HG02973 (cell line): ENCODE measurements around the gene TROAP.
"Not testable (repeated sequence)": the region's sequence is repeated elsewhere in the genome, so short reads cannot be mapped to it uniquely, and the experiment has no call there.

Experiments
- ATAC-seq: cut with Tn5 transposase; IDR thresholded peaks from one replicate; pipeline ENCODE4 v1.9.1; 2021; ENCODE audit warnings: moderate library complexity; ENCODE audit not compliant: unreplicated experiment

TROAP gene

DNA sequence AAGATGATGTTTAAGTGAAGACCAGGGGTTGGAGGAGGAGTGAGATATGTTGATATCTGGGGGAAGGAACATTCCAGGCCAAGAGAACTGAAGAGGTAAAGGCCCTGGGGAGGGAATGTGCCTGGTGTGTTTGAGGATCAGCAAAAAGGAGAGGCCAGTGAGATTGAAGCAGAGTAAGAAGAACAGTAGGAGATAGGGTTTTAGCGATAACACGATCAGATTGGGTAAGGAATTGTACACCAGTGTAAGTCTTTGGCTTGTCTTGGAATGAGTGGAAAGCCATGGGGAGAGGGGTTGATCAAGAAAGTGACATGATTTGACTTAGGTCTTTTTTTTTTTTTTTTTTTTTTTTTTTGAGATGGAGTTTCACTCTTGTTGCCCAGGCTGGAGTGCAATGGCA, 4.8 kb downstream of the TROAP start:
- ATAC-seq = no peak

DNA sequence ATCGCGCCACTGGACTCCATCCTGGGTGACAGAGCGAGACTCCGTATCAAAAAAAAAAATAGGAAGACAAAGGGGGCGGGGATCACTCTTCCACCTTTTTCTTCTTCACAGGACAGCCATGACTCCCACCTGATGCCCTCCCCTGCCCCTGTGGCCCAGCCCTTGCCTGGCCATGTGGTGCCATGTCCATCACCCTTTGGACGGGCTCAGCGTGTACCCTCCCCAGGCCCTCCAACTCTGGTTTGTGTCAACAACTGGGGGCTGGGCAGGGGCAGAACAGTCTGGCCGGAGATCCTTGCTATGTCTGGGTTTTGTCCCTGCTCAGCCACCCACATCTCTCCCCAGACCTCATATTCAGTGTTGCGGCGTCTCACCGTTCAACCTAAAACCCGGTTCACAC, 5.8 kb downstream of the TROAP start:
- no peak for ATAC-seq

DNA sequence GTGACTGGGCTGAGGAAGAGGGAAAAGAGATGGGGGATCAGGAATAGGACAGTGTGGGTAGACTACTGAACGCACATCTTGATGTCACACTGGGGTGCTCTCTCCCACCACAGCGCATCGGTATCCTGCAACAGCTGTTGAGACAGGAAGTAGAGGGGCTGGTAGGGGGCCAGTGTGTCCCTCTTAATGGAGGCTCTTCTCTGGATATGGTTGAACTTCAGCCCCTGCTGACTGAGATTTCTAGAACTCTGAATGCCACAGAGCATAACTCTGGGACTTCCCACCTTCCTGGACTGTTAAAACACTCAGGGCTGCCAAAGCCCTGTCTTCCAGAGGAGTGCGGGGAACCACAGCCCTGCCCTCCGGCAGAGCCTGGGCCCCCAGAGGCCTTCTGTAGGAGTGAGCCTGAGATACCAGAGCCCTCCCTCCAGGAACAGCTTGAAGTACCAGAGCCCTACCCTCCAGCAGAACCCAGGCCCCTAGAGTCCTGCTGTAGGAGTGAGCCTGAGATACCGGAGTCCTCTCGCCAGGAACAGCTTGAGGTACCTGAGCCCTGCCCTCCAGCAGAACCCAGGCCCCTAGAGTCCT, 7.1 kb downstream of the TROAP start:
- ATAC-seq = no peak

DNA sequence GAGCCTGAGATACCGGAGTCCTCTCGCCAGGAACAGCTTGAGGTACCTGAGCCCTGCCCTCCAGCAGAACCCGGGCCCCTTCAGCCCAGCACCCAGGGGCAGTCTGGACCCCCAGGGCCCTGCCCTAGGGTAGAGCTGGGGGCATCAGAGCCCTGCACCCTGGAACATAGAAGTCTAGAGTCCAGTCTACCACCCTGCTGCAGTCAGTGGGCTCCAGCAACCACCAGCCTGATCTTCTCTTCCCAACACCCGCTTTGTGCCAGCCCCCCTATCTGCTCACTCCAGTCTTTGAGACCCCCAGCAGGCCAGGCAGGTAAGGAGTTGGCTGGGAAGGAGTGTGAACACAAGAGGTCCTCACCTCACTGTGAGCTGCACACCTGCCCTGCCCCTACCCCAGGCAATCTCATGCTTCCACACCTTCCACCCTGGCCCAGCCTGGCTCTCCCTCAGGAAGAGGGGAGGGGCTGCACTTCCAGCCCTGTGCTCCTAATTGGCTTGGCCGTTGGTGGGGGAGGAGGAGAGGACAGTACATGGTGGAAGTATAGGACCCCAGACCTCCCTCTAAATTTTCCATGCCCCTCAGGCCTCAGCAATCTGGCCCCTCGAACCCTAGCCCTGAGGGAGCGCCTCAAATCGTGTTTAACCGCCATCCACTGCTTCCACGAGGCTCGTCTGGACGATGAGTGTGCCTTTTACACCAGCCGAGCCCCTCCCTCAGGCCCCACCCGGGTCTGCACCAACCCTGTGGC, 7.8 kb downstream of the TROAP start:
- ATAC-seq = no peak

DNA sequence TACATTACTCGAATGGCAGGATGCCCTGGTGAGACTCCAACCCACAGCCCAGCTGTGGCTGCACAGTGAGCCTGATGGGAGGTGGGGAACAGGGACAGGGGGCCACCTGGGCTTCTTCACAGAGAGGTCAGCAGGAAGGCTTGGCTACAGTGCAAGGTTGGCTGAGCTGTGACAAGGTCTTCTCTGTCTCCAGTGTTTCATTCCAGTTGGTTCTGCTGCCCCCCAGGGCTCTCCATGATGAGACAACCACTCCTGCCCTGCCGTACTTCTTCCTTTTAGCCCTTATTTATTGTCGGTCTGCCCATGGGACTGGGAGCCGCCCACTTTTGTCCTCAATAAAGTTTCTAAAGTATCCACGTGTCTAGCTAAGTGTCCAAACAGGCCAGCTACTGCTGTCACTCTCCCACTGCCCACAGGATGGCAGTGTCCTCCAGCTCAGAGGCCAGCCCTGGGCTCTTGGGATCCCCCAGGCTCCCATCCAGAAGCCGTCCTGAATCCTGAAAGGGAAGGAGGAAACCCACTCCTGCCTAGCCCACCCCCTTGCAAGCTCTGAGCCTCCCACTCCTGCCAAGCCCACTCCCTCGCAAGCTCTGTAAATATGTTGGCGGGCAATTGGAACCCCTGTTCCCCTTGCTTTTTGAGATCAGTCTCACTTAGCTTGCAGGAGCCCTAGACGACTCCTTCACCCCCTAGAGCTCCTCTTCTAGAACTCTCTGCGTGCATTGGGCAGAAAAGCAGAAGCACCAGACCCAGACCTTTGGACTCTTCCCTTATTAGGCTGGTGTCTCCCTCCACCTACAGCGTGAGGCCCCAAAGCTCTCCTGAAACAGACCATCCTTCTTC, 8.5 kb downstream of the TROAP start:
- no peak for ATAC-seq

DNA sequence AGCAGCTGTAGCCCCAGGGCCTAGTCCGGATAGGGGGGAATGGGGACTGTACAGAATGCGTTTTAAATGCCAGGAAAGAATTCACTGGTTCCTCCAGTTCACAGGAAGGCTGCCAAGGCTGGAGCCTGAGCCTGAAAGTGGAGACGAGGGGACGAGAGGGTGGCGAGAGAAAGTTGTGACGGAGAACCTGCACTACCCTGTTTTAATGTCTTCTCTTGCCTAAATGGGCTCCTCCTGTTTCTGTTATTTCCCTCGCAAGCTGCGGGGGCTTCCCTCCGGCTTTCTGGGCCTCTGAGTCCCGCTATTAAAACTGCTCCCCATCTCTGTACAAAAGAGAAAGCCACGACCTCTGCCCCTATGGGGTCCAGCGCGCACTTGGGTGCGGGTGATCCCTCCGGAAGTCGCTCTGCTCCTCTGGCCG, 9.4 kb downstream of the TROAP start:
- no peak for ATAC-seq

DNA sequence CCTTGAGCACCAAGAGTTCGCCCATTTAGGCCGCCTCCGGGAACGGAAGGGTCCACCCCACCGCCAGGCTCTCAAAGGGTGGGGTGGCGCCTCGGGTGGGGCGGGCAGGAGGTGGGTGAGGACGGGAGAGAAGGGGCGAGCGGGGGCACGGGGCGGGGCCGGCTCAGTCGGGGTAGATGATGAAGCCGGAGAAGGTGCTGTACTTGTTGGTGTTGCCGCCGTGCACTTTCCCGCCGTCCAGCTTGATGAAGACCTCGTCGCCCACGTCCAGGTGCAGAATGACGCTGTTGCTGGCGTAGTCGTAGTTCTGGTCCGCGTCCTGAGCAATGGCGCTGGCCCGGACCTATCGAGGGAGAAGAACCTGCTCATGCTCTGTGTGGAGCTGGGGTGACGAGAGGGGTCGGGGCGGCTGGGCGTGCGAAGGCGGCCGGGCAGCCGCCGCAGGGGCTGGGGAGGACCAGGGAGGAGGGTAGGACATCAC, 9.9 kb downstream of the TROAP start:
- no peak for ATAC-seq

DNA sequence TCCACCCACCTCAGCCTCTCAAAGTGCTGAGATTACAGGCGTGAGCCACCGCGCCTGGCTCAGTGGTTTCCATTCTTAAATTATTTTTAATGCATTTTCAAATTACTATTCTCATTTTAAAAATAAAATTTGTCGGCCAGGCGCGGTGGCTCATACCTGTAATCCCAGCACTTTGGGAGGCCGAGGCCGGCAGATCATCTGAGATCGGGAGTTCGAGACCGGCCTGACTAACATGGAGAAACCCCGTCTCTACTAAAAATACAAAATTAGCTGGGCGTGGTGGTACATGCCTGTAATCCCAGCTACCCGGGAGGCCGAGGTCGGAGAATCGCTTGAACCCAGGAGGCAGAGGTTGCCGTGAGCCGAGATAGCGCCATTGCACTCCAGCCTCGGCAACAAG, 10.7 kb downstream of the TROAP start:
- ATAC-seq = not testable (repeated sequence)

DNA sequence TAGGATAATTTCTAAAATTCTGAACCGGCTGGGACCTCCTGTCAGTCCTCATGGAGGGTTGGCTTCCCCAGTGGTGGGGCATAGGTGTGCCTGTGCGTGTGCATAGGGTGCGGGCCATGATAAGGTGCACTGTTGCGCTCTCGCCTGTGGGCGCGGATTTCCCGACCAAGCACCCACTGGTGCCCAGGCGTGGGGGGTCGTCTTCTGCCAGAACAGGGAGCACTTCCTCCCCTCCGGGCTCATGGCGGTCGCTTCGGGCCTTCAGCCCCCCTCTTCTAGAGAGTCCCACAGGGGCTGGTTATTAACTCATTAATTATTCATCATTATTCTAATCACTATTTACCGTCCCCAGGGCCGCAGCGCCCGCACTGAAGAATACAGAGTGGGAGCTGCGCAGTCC, 11.2 kb downstream of the TROAP start:
- ATAC-seq = no peak

DNA sequence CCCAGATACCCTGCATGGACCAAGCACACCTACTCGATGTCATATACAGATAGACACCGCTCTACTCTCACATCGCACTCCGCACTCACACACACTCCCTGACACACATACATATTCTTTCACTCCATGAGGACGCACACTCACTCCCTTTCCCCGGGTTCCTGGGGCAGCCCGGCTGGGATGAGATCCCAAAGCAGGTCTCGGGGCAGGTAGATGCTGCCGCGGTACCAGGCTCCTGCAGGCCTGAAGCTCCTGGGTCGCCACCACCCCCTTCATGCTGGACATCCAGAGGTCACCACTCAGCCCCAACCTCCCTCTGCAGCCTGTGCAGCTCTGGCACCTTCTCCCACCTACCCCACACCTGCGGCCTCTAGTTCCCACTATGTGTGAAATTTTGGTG, 11.6 kb downstream of the TROAP start:
- no peak for ATAC-seq

DNA sequence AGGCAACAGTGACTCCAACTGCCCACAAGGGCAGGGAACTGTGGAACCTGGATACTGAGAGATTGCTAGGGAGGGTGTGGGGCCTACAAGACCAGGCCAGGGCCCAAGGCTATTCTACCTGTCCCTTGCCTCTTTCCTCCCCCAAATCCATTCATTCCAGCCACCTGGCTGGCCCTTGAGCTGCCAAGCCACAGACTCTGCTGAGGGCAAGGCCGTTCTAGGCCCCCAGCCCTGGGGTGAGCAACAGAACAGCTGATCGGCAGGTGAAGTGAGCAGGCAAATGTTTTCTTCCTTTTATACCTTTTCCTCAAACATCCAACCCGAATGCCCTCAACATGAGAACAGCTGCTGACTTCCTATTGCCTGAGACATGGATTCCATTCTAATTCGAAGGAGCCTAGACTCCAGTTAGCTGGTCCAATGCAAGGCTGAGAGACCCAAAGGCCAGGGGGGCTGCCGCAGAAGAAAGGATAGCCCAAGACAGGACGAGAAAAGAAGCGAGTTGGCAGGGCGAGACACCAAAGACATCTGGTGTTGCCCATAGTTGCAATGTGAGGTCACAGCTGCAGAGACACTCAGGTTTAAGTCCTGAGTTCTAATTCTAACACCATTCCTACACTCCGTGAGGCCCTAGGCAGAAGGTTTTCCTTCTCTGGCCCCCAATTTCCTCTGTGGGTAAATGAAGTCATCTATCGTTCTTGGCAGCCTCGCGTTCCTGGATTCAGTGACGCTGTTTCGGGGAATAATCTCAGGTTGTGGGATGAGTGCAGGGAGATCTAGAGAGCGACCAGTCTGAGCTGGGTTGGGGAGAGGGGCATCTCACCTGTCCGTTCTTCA, 12.3 kb downstream of the TROAP start:
- no peak for ATAC-seq

DNA sequence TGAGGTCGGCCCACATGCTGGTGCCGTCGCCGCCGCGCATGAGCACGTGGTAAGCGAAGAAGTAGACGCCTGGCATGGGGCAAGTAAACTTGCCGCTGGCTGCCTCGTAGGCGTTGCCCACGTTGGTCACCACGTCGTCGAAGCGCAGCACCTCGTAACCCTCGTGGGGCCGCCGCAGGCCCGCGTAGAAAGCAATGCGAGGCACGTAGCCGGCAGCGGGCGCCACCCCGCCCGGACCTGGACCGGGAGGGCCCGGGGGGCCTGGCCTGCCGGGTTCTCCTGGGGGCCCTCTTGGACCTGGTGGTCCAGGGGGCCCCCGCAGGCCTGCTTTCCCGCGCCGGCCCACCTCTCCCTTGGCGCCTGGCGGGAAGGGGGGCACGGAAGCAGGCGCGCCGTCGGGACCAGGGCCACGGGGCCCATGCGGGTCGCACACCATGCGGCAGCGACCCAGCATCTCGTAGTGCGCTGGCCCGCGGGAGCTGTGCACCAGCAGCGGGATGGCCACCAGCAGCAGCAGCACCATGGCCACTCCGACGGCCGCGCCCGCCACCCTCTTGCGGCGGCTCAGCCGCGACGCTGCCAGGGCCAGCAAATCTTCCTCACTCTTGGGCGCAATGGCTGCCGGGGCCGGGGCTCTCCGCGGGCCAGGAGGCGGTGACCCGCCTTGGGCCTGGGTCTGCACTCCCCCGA, 13.0 kb downstream of the TROAP start:
- no peak for ATAC-seq

DNA sequence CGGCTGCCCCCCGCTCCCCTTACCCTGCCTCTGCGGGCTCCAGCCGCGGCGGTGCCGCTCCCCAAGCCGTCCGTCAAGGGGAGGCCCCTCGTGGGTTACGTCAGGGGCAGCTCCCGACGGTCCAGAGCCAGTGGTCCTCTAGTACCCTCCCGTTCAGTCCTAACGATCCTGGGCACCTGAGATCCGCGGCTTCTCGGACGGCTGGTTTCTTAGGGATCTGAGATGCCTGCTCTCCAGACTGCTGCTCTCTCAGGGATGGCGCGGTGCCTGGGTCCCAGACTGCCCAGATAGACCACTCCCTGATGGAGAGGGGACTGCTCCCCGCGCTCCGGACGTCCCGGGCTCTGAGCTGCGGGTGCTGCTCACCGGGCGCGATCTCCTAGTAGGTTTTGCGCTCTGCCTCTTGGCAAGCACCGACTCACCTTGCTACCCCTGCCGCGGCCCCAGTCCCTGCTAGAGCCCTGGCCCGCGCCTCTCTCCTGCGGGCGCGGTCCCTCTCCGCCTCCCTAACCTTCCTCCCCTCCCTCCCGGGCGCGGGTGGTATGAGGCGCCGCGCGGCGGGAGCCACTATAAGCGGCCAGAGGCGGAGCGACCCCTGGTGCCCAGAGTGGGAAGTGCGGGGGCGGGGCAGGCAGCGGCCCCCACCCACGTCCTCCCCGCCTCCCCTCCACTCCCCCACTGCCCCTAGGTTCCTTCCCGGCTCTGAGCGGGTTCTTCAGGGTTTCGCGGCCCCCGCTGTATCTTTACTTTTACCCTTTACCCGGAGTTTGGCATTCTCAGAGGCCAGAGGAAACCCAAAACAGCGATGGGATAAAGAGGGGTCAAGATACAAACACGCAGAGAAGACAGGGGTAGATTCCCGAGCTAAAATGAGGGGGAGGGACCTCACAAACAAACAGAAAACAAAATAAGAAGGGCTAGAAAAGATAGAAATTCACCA, 13.9 kb downstream of the TROAP start, which contains the start of gene C1QL4:
TSS of gene C1QL4 (minus strand) at position 544 of the 940 bp plus-strand sequence. CDS start 711 bp downstream, outside the sequence.
- ATAC-seq = no peak

DNA sequence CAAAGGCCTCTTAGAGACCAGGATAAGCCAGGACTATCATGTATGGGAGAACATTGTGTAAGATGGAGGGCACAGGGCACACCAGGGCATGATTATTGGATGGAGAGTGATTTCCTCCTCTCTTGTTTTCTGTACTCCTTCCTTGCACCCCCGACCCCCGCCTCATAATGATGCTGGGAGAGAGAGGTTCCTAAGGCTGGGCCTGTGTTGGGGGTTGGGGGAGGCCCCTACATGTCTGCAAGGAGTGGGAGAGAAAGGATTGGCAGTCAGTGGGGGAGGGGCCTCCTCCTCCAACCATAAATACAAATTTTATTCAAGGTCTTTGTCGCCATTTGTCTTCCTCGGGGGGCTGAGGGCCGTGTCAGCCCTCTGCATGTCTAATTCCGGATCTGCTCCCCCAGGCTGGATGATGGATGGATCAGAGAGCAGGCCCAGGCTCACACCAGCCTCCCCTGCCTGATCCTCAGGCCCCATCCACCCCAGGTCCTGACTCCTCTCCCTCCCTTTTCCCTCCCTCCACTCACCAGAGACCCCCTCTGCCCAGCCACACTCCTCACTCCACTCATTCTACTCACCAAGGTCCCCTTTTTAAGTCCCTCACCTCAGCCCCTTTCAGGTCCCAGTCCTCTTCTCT, 15.9 kb downstream of the TROAP start:
- ATAC-seq = no peak

DNA sequence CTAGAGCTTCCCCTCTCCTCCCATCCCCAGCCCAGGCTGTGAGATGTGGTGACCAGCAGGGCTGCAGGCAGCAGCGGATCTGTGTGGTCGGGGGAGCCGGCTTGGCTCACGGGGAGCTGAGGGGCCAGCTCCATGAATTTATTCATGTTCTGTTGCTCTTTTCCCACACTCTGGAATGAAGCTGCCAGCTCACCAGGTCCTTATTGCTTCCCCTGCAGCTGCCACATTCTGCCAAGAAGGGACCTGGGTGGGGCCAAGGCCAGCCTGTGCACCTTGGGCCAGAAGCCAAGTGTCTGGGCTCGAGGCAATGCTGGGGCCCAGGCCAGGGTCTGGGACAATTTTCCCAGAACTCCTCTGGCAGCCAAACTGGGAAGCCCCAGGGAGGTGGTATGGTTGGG, 16.4 kb downstream of the TROAP start:
- no peak for ATAC-seq

DNA sequence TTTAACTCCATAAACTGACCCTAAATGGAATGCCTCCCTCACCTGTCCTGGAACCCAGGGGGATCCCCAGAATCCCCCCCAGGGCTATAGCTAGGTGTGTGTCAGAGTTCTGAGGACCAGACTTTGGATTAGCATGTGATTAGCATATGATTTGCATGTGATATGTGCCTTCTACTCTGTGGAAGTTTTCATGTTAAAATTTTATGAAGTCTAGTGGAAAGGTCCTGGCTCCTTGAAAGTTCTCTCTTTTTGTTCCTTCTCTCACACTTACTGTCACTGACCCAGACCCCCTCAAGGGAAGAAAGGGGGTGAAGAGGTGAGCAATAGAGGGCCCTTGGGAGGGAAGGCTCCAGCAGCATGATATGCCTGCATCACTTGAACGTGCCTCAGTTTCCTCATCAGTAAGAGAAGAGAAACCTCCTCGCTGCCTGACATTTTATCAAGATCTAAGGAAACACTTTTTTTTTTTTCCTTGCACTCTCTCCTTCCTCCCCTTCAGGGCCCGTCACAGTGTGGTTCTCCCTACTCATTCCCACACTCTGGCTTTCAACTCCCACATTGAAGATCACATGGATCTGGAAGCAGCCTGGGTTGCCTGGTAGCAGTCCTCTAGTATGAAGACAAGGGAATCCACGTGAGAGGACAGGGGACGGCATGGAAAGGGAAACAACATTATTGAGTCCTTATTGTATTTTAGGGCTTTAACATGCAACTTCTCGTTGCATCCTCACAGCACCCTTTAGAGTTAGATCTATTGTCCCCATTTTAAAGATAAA, 17.2 kb downstream of the TROAP start:
- no peak for ATAC-seq

DNA sequence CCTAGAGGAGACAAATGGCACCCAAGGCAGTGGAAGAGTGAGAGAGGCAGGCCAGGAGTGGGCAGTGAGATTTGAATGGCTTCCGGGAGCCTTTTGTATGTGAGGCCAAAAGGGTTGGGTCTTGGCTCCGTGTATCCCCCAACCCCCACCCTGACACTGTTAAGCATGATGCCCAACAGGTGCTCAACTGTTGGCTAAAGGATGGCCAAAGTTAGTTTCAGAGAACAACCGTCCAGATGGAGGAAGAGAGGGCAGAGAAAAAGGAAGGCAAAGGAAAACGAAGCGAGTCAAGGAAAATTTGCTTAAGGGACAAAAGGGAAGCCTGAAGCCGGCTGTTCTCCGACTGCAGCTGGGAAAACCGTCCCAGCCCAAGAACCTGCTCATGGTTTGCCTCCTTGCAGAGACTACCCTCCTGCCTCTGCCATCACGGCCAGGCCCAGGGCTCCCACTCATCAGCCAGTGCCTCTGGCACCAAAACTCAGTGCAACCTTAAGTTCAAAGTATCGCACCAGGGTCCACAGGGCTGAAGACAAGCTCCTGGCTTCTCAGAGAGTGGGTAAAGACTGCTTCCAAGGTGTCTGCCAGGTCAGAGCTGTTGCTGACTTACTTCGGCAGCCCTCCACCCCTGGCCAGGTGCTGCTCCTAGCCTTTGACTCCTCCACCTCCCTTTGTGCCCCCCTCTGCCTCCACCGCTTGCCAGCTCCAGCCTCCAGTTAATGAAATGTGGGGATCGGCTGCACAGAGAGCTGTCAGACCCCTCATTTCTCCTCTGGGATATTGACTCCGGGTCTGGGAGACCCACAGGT, 18.1 kb downstream of the TROAP start:
- ATAC-seq = no peak
